Astrocyte (in vitro differentiated cells and primary cell): ENCODE data around the gene LBHD1. TPM values are rescaled to one million over a fixed set of nuclear protein-coding genes. Genes with fewer than 3 reads are reported as not detected.

Experiments
- DNase-seq: peaks from one replicate; pipeline ENCODE4 v3.0.0-alpha.2; 2010; ENCODE audit warnings: low read depth
- FAIRE-seq: peaks from 2 replicates; lab custom pipeline; 2011; peaks lifted over from hg19 to GRCh38; lab: Jason Lieb, UNC
- H2AFZ ChIP-seq: 2 replicates; pipeline ENCODE4 v1.6.0; 2012; ENCODE audit warnings: low read depth, low read length, inconsistent platforms
- H3K27ac ChIP-seq: 2 replicates; pipeline ENCODE4 v1.5.1; 2011; ENCODE audit warnings: low read depth, low read length, inconsistent platforms
- H3K27me3 ChIP-seq: 2 replicates; pipeline ENCODE4 v1.6.0; 2011; ENCODE audit warnings: low read length, inconsistent platforms; ENCODE audit not compliant: insufficient read depth
- H3K36me3 ChIP-seq: 2 replicates; pipeline ENCODE4 v1.5.1; 2011; ENCODE audit warnings: low read length, inconsistent platforms; ENCODE audit not compliant: insufficient read depth
- H3K4me1 ChIP-seq: 2 replicates; pipeline ENCODE4 v1.5.1; 2011; ENCODE audit warnings: low read length, inconsistent platforms; ENCODE audit not compliant: insufficient read depth
- H3K4me2 ChIP-seq: 2 replicates; pipeline ENCODE4 v1.6.0; 2012; ENCODE audit warnings: low read length, inconsistent platforms
- H3K4me3 ChIP-seq: 2 replicates; pipeline ENCODE4 v1.5.1; 2011; ENCODE audit warnings: low read depth, mild to moderate bottlenecking, low read length, inconsistent platforms; ENCODE audit not compliant: insufficient read depth
- H3K79me2 ChIP-seq: 2 replicates; pipeline ENCODE4 v1.6.0; 2012; ENCODE audit warnings: mild to moderate bottlenecking, low read length, inconsistent platforms; ENCODE audit not compliant: insufficient read depth
- H3K9ac ChIP-seq: 2 replicates; pipeline ENCODE4 v1.6.0; 2012; ENCODE audit warnings: mild to moderate bottlenecking, low read length, inconsistent platforms
- H3K9me3 ChIP-seq: 2 replicates; pipeline ENCODE4 v1.5.1; 2012; ENCODE audit warnings: low read depth, mild to moderate bottlenecking, low read length, inconsistent platforms; ENCODE audit not compliant: insufficient read depth
- H4K20me1 ChIP-seq: 2 replicates; pipeline ENCODE4 v1.6.0; 2012; ENCODE audit warnings: low read length, inconsistent platforms; ENCODE audit not compliant: insufficient read depth
- H3K27ac Mint-ChIP-seq: one replicate; pipeline ENCODE4 v1.8.0; 2021; ENCODE audit warnings: mild to moderate bottlenecking, mixed read lengths; ENCODE audit not compliant: unreplicated experiment
- H3K27me3 Mint-ChIP-seq: one replicate; pipeline ENCODE4 v1.8.0; 2021; ENCODE audit warnings: low read depth, mixed read lengths; ENCODE audit not compliant: unreplicated experiment
- H3K36me3 Mint-ChIP-seq: one replicate; pipeline ENCODE4 v1.8.0; 2021; ENCODE audit warnings: low read depth, mixed read lengths; ENCODE audit not compliant: unreplicated experiment
- H3K4me1 Mint-ChIP-seq: one replicate; pipeline ENCODE4 v1.8.0; 2021; ENCODE audit warnings: low read depth, mixed read lengths; ENCODE audit not compliant: unreplicated experiment
- H3K4me3 Mint-ChIP-seq: one replicate; pipeline ENCODE4 v1.8.0; 2021; ENCODE audit warnings: mild to moderate bottlenecking, moderate library complexity, mixed read lengths; ENCODE audit not compliant: unreplicated experiment
- H3K9me3 Mint-ChIP-seq: one replicate; pipeline ENCODE4 v1.8.0; 2021; ENCODE audit warnings: mild to moderate bottlenecking, mixed read lengths; ENCODE audit not compliant: unreplicated experiment
- CTCF ChIP-seq: IDR thresholded peaks from 2 replicates; pipeline ENCODE4 v1.5.1; 2011; ENCODE audit warnings: low read depth, mild to moderate bottlenecking, inconsistent platforms, low read length, moderate library complexity; ENCODE audit not compliant: insufficient read depth
- EZH2 ChIP-seq: IDR thresholded peaks from 2 replicates; pipeline ENCODE4 v1.6.1; 2012; ENCODE audit warnings: mild to moderate bottlenecking, low read length, inconsistent platforms; ENCODE audit not compliant: insufficient read depth
- total RNA-seq: library from RNA; stranded (reverse); gene quantifications from 2 replicates; pipeline ENCODE4 v1.2.1, GENCODE V29; 2021

Gene LBHD1
- total RNA-seq, 1 donor from 2014 or later = 8.0 TPM

- peaks cover 29% of the 10 kb centered on the region for H4K20me1 ChIP-seq
- peaks cover 47% of the 10 kb centered on the region for H3K79me2 ChIP-seq
- Mint-ChIP-seq H3K27me3 (no peaks in the 10 kb centered on the region), H3K36me3 (peaks cover 12% of the 10 kb centered on the region), H3K4me1 (peaks cover 12% of the 10 kb centered on the region), H3K4me3 (peak overlapping the region; percentile 96), H3K9me3 (no peaks in the 10 kb centered on the region), H3K27ac (peak overlapping the region; percentile 92)
- H3K9me3 ChIP-seq = no peaks in the 10 kb centered on the region
- peak overlapping the region; percentile 97 for H3K4me3 ChIP-seq
- DNase-seq (peak; percentile 53), FAIRE-seq (no peak)
- TF ChIP-seq CTCF (no peak), EZH2 (no peak)
- H3K9ac ChIP-seq = peak overlapping the region; percentile 87
- H3K27me3 ChIP-seq = no peaks in the 10 kb centered on the region
- peak overlapping the region; percentile 97 for H3K4me2 ChIP-seq
- H3K27ac ChIP-seq = peak overlapping the region; percentile 67
- H3K36me3 ChIP-seq = peaks cover 12% of the 10 kb centered on the region
- H2AFZ ChIP-seq = peak overlapping the region; percentile 51
- peaks cover 16% of the 10 kb centered on the region for H3K4me1 ChIP-seq
Measured at GRCh38 chr11:62664405-62665074, 7.5 kb downstream of the LBHD1 start.

- DNase-seq (no peak), FAIRE-seq (no peak)
- Histone ChIP-seq H3K4me2 (no peak overlapping the region), H4K20me1 (peaks cover 3% of the 10 kb centered on the region), H3K4me1 (peaks cover 4% of the 10 kb centered on the region), H3K9me3 (no peaks in the 10 kb centered on the region), H3K27me3 (no peaks in the 10 kb centered on the region), H2AFZ (no peak overlapping the region), H3K36me3 (peaks cover 2% of the 10 kb centered on the region), H3K79me2 (peaks cover 15% of the 10 kb centered on the region), H3K4me3 (no peak overlapping the region), H3K9ac (no peak overlapping the region), H3K27ac (no peak overlapping the region)
- no peak for TF ChIP-seq CTCF
- no peak for TF ChIP-seq EZH2
- H3K36me3 Mint-ChIP-seq = no peaks in the 10 kb centered on the region
- H3K27me3 Mint-ChIP-seq = no peaks in the 10 kb centered on the region
- no peaks in the 10 kb centered on the region for H3K9me3 Mint-ChIP-seq
- H3K4me1 Mint-ChIP-seq = peaks cover 4% of the 10 kb centered on the region
- no peak overlapping the region for H3K27ac Mint-ChIP-seq
- H3K4me3 Mint-ChIP-seq = no peak overlapping the region
Measured at GRCh38 chr11:62656796-62657429, 15.2 kb downstream of the LBHD1 start.

GRCh38 chr11:62654297-62654696 lies 17.8 kb downstream of the LBHD1 start:
- Mint-ChIP-seq H3K36me3 (no peaks in the 10 kb centered on the region), H3K9me3 (no peaks in the 10 kb centered on the region), H3K27ac (no peak overlapping the region), H3K4me3 (peak overlapping the region; percentile 68), H3K4me1 (peaks cover 4% of the 10 kb centered on the region), H3K27me3 (no peaks in the 10 kb centered on the region)
- DNase-seq (no peak), FAIRE-seq (no peak)
- Histone ChIP-seq H4K20me1 (peaks cover 3% of the 10 kb centered on the region), H3K27ac (no peak overlapping the region), H3K4me2 (no peak overlapping the region), H3K36me3 (peaks cover 3% of the 10 kb centered on the region), H3K27me3 (no peaks in the 10 kb centered on the region), H3K4me1 (peaks cover 7% of the 10 kb centered on the region), H2AFZ (no peak overlapping the region), H3K4me3 (no peak overlapping the region), H3K9me3 (no peaks in the 10 kb centered on the region), H3K79me2 (peaks cover 35% of the 10 kb centered on the region), H3K9ac (no peak overlapping the region)
- TF ChIP-seq CTCF = no peak
- no peak for TF ChIP-seq EZH2
